ENCODE measurements around the gene COG5.

COG5 gene

DNA sequence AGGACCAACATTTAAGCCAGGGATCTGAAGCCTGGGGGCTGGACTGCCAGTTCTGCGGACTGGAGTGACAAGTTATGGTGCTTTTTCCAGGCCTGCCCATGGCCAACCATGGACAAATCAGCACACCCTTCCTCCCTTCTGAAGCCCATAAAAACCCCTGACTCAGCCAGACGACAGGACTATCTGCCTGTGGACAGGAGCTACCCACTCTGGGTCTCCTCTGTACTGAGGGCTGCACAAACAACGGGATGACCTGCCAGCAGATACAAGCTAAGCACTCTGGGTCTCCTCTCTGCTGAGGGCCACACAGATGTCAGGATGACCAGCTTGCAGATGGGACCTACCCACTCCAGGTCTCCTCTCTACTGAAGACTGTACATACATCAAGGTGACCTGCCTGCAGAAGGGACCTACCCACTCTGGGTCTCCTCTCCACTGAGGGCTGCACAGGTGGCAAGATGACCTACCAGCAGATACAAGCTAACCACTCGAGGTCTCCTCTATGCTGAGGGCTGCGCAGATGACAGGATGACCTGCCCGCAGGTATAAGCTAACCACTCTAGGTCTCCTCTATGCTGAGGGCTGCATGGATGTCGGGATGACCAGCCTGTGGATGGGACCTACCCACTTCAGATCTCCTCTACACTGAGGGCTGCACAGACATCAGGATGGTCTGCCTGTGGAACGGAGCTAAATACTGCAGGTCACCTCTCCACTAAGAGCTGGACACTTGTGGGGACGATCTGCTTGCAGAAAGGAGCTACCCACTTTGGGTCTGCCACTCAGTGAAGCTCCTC is 204.0 kb downstream of the COG5 start:
- TF ChIP-seq ZFP3 (CRISPR knock-in tag; IDR thresholded peaks at IDR 0.05) (no peak), ZC3H10 (CRISPR knock-in tag; IDR thresholded peaks at IDR 0.05) (no peak), BACH2 (CRISPR knock-in tag; IDR thresholded peaks at IDR 0.05; ENCODE audit: borderline replicate concordance) (no peak), TCF4 (CRISPR knock-in tag; IDR thresholded peaks at IDR 0.05; ENCODE audit: borderline replicate concordance) (no peak), ZNF565 (CRISPR knock-in tag; conservative IDR thresholded peaks at IDR 0.05; ENCODE audit: low read depth) (no peak), ZNF70 (CRISPR knock-in tag; IDR thresholded peaks at IDR 0.05) (no peak), TOX (CRISPR knock-in tag; IDR thresholded peaks at IDR 0.05; ENCODE audit: borderline replicate concordance) (no peak), CSDC2 (CRISPR knock-in tag; IDR thresholded peaks at IDR 0.05) (no peak), GLIS3 (CRISPR knock-in tag; IDR thresholded peaks at IDR 0.05) (no peak), ISL1 (CRISPR knock-in tag; IDR thresholded peaks at IDR 0.05) (no peak), ARNTL (CRISPR knock-in tag; IDR thresholded peaks at IDR 0.05; ENCODE audit: borderline replicate concordance, low read depth) (no peak), OSR1 (CRISPR knock-in tag; IDR thresholded peaks at IDR 0.05) (no peak), ZFP30 (CRISPR knock-in tag; IDR thresholded peaks at IDR 0.05) (no peak), ZNF8 (CRISPR knock-in tag; IDR thresholded peaks at IDR 0.05) (no peak)
- TF ChIP-seq, protein P1, sequence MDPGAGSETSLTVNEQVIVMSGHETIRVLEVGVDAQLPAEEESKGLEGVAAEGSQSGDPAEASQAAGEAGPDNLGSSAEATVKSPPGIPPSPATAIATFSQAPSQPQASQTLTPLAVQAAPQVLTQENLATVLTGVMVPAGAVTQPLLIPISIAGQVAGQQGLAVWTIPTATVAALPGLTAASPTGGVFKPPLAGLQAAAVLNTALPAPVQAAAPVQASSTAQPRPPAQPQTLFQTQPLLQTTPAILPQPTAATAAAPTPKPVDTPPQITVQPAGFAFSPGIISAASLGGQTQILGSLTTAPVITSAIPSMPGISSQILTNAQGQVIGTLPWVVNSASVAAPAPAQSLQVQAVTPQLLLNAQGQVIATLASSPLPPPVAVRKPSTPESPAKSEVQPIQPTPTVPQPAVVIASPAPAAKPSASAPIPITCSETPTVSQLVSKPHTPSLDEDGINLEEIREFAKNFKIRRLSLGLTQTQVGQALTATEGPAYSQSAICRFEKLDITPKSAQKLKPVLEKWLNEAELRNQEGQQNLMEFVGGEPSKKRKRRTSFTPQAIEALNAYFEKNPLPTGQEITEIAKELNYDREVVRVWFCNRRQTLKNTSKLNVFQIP (CRISPR knock-in tag; IDR thresholded peaks at IDR 0.05; ENCODE audit: borderline replicate concordance, low read depth) = no peak
- TF ChIP-seq, protein P2, sequence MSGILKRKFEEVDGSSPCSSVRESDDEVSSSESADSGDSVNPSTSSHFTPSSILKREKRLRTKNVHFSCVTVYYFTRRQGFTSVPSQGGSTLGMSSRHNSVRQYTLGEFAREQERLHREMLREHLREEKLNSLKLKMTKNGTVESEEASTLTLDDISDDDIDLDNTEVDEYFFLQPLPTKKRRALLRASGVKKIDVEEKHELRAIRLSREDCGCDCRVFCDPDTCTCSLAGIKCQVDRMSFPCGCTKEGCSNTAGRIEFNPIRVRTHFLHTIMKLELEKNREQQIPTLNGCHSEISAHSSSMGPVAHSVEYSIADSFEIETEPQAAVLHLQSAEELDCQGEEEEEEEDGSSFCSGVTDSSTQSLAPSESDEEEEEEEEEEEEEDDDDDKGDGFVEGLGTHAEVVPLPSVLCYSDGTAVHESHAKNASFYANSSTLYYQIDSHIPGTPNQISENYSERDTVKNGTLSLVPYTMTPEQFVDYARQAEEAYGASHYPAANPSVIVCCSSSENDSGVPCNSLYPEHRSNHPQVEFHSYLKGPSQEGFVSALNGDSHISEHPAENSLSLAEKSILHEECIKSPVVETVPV (CRISPR knock-in tag; IDR thresholded peaks at IDR 0.05) = no peak
- TF ChIP-seq, protein P3, sequence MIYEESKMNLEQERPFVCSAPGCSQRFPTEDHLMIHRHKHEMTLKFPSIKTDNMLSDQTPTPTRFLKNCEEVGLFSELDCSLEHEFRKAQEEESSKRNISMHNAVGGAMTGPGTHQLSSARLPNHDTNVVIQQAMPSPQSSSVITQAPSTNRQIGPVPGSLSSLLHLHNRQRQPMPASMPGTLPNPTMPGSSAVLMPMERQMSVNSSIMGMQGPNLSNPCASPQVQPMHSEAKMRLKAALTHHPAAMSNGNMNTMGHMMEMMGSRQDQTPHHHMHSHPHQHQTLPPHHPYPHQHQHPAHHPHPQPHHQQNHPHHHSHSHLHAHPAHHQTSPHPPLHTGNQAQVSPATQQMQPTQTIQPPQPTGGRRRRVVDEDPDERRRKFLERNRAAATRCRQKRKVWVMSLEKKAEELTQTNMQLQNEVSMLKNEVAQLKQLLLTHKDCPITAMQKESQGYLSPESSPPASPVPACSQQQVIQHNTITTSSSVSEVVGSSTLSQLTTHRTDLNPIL (CRISPR knock-in tag; IDR thresholded peaks at IDR 0.05; ENCODE audit: low read depth) = no peak
- TF ChIP-seq, protein P4, sequence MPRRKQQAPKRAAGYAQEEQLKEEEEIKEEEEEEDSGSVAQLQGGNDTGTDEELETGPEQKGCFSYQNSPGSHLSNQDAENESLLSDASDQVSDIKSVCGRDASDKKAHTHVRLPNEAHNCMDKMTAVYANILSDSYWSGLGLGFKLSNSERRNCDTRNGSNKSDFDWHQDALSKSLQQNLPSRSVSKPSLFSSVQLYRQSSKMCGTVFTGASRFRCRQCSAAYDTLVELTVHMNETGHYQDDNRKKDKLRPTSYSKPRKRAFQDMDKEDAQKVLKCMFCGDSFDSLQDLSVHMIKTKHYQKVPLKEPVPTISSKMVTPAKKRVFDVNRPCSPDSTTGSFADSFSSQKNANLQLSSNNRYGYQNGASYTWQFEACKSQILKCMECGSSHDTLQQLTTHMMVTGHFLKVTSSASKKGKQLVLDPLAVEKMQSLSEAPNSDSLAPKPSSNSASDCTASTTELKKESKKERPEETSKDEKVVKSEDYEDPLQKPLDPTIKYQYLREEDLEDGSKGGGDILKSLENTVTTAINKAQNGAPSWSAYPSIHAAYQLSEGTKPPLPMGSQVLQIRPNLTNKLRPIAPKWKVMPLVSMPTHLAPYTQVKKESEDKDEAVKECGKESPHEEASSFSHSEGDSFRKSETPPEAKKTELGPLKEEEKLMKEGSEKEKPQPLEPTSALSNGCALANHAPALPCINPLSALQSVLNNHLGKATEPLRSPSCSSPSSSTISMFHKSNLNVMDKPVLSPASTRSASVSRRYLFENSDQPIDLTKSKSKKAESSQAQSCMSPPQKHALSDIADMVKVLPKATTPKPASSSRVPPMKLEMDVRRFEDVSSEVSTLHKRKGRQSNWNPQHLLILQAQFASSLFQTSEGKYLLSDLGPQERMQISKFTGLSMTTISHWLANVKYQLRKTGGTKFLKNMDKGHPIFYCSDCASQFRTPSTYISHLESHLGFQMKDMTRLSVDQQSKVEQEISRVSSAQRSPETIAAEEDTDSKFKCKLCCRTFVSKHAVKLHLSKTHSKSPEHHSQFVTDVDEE (CRISPR knock-in tag; IDR thresholded peaks at IDR 0.05) = no peak
- ATAC-seq = no peak

DNA sequence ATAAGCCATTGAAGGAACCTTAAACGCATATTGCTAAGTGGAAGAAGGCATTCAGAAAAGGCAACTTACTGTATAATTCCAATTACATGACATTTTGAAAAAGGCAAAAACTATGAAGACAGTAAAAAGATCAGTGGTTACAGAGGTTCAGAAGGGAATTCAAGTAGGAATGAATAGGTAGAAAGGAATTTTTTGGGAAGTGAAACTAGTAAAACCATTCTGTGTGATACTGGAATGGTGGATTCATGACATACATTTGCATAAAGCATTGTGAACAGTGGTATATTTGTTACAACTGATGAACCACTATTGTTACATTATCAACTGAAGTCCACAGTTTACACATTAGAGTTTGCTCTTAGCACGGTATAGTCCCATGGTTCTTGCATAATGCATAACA is 208.1 kb downstream of the COG5 start:
- ATAC-seq = no peak
- TF ChIP-seq ISL1 (CRISPR knock-in tag; IDR thresholded peaks at IDR 0.05) (no peak), ESRRG (CRISPR knock-in tag; IDR thresholded peaks at IDR 0.05) (no peak), TOX (CRISPR knock-in tag; IDR thresholded peaks at IDR 0.05; ENCODE audit: borderline replicate concordance) (no peak)

DNA sequence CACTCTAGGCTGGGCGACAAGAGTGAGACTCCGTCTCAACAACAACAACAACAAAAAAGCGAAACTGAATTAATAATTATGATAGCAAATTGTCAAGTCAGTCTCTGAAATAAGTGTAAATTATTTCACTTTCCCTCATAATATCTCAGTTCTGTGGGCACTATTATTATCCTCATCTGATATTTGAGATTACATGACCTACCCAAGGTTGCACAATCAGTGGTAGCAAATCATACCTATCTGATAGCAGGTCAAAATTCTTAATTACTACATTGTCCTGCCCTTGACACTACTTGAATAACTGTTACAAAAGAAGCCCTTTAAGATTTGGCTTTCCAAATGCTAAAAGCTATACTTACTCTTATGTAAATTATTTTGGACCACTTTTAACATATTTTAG is 209.1 kb downstream of the COG5 start:
- ATAC-seq = no peak

More for the DNA sequence above, 209.1 kb downstream of the COG5 start:
- TF ChIP-seq RARB (CRISPR knock-in tag; IDR thresholded peaks at IDR 0.05) = no peak
- no peak for TF ChIP-seq ZNF70 (CRISPR knock-in tag; IDR thresholded peaks at IDR 0.05)
- TF ChIP-seq, protein P5, sequence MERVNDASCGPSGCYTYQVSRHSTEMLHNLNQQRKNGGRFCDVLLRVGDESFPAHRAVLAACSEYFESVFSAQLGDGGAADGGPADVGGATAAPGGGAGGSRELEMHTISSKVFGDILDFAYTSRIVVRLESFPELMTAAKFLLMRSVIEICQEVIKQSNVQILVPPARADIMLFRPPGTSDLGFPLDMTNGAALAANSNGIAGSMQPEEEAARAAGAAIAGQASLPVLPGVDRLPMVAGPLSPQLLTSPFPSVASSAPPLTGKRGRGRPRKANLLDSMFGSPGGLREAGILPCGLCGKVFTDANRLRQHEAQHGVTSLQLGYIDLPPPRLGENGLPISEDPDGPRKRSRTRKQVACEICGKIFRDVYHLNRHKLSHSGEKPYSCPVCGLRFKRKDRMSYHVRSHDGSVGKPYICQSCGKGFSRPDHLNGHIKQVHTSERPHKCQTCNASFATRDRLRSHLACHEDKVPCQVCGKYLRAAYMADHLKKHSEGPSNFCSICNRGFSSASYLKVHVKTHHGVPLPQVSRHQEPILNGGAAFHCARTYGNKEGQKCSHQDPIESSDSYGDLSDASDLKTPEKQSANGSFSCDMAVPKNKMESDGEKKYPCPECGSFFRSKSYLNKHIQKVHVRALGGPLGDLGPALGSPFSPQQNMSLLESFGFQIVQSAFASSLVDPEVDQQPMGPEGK (CRISPR knock-in tag; IDR thresholded peaks at IDR 0.05; ENCODE audit: borderline replicate concordance) = no peak
- TF ChIP-seq ARNTL (CRISPR knock-in tag; IDR thresholded peaks at IDR 0.05; ENCODE audit: borderline replicate concordance, low read depth) = no peak
- no peak for TF ChIP-seq PPARA (CRISPR knock-in tag; IDR thresholded peaks at IDR 0.05; ENCODE audit: borderline replicate concordance)
- no peak for TF ChIP-seq ZNF8 (CRISPR knock-in tag; IDR thresholded peaks at IDR 0.05)
- TF ChIP-seq, protein P2 (CRISPR knock-in tag; IDR thresholded peaks at IDR 0.05) = no peak
- TF ChIP-seq, protein P3 (CRISPR knock-in tag; IDR thresholded peaks at IDR 0.05; ENCODE audit: low read depth) = no peak
